Effector memory CD8-positive, alpha-beta T cell (primary cell): ENCODE results near the gene SEMA3E.
"Not testable (repeated sequence)": the region's sequence is repeated elsewhere in the genome, so short reads cannot be mapped to it uniquely, and the experiment has no call there.

Experiments used
- ATAC-seq: fragments of 150-1000 bp; cut with Tn5 transposase; replicated peaks from 2 replicates; pipeline ENCODE4 v1.10.0; 2021; ENCODE audit warnings: mild to moderate bottlenecking, moderate library complexity
- DNase-seq, 3 experiments: peaks; one replicate each; pipeline ENCODE4 v3.0.0; 2021
- H3K27ac Mint-ChIP-seq, 2 donors: one replicate each; pipeline ENCODE4 v1.8.0; 2022; ENCODE audit warnings: mild to moderate bottlenecking in 2 of 2, mixed read lengths in 2 of 2, moderate library complexity in 2 of 2
- H3K27me3 Mint-ChIP-seq, 2 donors: one replicate each; pipeline ENCODE4 v1.8.0; 2022; ENCODE audit warnings: mixed read lengths in 2 of 2
- H3K36me3 Mint-ChIP-seq: one replicate; pipeline ENCODE4 v1.8.0; 2022; ENCODE audit warnings: mild to moderate bottlenecking, moderate library complexity, mixed read lengths; ENCODE audit not compliant: insufficient read depth
- H3K4me1 Mint-ChIP-seq, 2 donors: one replicate each; pipeline ENCODE4 v1.8.0; 2022; ENCODE audit warnings: low read depth in 2 of 2, mixed read lengths in 2 of 2
- H3K4me3 Mint-ChIP-seq, 2 donors: one replicate each; pipeline ENCODE4 v1.8.0; 2022; ENCODE audit warnings: mild to moderate bottlenecking in 2 of 2, mixed read lengths in 2 of 2, moderate library complexity in 2 of 2
- H3K9me3 Mint-ChIP-seq, 2 donors: one replicate each; pipeline ENCODE4 v1.8.0; 2022; ENCODE audit warnings: mixed read lengths in 2 of 2

Gene SEMA3E

DNA sequence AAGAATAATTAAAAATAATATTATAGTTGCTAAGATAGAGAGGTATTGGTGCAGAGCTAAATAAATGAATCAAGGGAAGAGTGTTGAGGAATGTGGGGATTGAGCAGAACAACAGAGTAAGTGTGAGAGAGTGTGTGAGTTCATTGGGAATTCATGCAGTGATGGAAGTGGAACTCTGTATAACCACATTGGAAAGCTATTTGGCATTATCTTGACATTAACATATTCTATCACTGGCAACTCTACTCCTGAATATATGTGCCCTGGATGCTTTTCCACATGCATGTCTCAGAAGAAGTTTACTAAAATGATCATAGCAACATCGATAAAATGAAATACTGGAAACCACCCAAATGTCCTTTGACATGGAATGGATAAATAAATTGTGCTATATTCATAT, 164.1 kb downstream of the SEMA3E start:
- H3K27me3 Mint-ChIP-seq, result no peaks in the 10 kb centered on the region
- DNase-seq (no peak), ATAC-seq (no peak)
- peaks cover 23 to 35% of the 10 kb centered on the region in 2 donors for H3K9me3 Mint-ChIP-seq
- H3K27ac Mint-ChIP-seq, result no peak overlapping the region
- H3K4me3 Mint-ChIP-seq, result no peak overlapping the region
- no peaks in the 10 kb centered on the region for H3K4me1 Mint-ChIP-seq
- H3K36me3 Mint-ChIP-seq, result no peaks in the 10 kb centered on the region

DNA sequence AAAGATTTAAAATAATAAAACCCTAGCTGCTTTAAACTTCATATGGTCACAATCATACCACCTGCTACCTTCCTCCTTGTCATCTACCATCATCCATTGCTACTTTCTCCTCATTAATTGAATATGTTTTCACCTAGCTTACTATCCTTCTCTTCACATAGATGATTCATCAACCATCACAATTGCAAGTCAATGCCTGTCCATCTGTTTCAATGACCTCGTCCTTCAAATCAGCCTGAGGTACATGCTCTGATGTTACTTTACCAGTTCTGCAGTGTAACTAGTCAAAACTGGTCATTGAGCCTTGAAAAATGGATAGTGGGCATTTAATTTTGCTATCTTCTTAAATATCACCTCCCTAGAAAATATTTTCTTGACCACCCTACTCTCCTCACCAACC, 164.7 kb downstream of the SEMA3E start:
- Mint-ChIP-seq H3K4me1 (no peaks in the 10 kb centered on the region), H3K36me3 (no peaks in the 10 kb centered on the region), H3K27ac (no peak overlapping the region), H3K9me3 (peaks cover 23 to 35% of the 10 kb centered on the region in 2 donors), H3K27me3 (no peaks in the 10 kb centered on the region), H3K4me3 (no peak overlapping the region)
- DNase-seq (no peak), ATAC-seq (no peak)

DNA sequence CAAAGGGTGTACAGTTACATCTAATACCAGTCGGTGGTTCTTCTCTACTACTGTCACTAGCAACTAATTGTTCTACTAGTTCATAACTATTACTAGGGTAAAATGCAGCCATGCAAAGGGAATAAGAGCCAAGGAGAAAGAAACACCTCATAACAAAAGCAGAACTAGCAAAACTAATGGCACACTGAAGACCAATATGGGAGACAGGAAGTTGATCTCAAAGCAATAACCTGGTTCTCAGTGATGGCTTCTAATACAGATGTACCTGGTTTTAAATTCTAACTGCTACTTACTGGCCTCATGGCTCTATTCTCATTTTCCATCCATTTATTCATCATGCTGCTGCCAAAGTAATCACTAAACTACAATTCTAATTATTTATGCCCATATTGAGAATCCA, 170.3 kb downstream of the SEMA3E start:
- DNase-seq, result no peak
- H3K4me3 Mint-ChIP-seq, result no peak overlapping the region
- no peak overlapping the region for H3K27ac Mint-ChIP-seq
- no peaks in the 10 kb centered on the region for H3K4me1 Mint-ChIP-seq
- H3K36me3 Mint-ChIP-seq, result no peaks in the 10 kb centered on the region
- ATAC-seq, result no peak
- no peaks in the 10 kb centered on the region for H3K27me3 Mint-ChIP-seq
- H3K9me3 Mint-ChIP-seq, result peaks cover 6 to 9% of the 10 kb centered on the region in 2 donors

DNA sequence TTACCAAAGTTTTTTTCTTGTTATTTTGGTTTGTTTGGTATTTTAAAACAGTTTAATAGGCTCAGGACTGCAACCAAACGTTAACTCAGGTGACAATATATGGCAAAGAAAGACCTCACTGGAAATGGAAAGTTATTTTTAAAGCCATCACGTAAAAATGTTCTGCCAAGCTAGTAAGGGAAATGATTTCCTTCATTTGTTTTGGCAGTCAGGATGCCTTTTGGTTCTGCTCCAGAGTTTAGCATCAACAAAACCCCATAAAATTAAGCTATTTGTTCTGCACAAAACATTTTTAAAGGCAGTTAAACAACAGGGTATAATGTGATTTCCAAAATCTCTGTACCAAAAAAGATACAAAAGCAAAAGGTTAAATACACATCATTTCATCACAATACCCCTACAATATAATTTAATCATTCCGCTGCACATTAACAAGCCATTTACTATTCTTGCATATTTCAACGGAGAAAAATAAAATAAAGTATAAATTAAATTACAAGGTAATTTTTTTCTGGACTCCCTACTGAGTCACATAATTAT, 172.4 kb downstream of the SEMA3E start:
- DNase-seq (no peak), ATAC-seq (no peak)
- Mint-ChIP-seq H3K36me3 (no peaks in the 10 kb centered on the region), H3K4me3 (no peak overlapping the region), H3K27me3 (no peaks in the 10 kb centered on the region), H3K27ac (no peak overlapping the region), H3K4me1 (no peaks in the 10 kb centered on the region), H3K9me3 (peaks cover 7 to 23% of the 10 kb centered on the region in 2 donors)

DNA sequence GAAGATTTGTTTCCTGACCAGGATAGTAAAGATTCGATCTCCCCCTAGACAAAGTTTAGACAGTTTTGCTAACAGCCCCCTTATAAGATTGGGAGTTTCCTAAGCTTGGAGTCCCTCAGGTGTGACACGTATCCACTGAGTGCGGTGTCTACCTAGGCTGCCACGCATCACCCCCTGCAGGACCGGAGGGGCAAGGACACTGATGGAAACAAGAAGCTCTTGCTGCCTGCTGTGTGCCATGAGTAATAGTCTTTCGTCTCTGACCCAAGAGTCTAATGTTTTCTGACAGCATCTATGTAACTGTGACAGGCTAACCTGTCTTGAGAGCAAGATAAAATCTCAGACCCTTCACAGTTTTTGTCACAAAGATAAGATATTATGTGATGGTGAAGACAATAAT, 173.5 kb downstream of the SEMA3E start:
- DNase-seq (no peak), ATAC-seq (no peak)
- no peak overlapping the region for H3K4me3 Mint-ChIP-seq
- no peaks in the 10 kb centered on the region for H3K4me1 Mint-ChIP-seq
- no peak overlapping the region for H3K27ac Mint-ChIP-seq
- H3K27me3 Mint-ChIP-seq, result no peaks in the 10 kb centered on the region
- H3K36me3 Mint-ChIP-seq, result no peaks in the 10 kb centered on the region
- peaks cover 7 to 26% of the 10 kb centered on the region in 2 donors for H3K9me3 Mint-ChIP-seq

DNA sequence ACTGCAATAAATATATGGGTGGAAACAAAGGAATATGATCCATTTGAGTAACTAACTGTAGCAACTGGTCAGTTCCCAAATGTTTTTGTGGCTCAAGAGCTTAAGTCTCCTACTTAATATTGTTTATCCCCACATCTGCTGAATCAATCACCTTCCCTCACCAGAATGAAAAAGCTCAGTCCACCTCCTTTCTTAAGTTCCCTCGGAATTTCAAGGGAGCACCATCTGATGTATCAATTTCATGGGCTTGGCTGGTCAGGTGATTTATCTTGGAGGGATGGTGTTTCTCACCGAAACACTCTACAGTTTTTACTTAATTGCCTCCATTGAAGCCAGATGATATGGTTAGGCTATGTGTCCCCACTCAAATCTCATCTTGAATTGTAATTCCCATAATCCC, 176.6 kb downstream of the SEMA3E start:
- Mint-ChIP-seq H3K4me1 (no peaks in the 10 kb centered on the region), H3K4me3 (no peak overlapping the region), H3K27ac (no peak overlapping the region), H3K36me3 (no peaks in the 10 kb centered on the region), H3K27me3 (no peaks in the 10 kb centered on the region), H3K9me3 (peaks cover 4 to 30% of the 10 kb centered on the region in 2 donors)
- ATAC-seq (no peak), DNase-seq (no peak)

DNA sequence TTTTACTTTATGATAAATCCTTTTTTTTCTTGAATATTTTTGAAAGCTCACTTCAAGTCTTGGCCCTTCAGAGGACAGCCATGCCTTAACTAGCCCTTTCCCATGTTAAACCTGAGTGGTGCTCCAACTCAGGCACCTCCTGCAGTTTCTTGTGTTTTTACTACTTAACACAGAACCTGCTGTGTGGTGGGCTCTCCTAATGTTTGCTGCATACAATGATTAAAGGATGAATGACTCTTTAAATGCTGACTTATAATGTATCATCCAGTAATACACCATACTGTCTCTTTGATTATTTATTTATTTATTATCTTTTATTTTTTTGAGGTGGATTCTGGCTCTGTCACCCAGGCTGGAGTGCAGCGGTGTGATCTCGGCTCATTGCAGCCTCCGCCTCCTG, 179.4 kb downstream of the SEMA3E start:
- no peak for DNase-seq
- H3K27me3 Mint-ChIP-seq, result no peaks in the 10 kb centered on the region
- ATAC-seq, result no peak
- H3K4me3 Mint-ChIP-seq, result no peak overlapping the region
- H3K36me3 Mint-ChIP-seq, result peaks cover 3% of the 10 kb centered on the region
- no peak overlapping the region for H3K27ac Mint-ChIP-seq
- peaks cover 8 to 31% of the 10 kb centered on the region in 2 donors for H3K9me3 Mint-ChIP-seq
- no peaks in the 10 kb centered on the region for H3K4me1 Mint-ChIP-seq

DNA sequence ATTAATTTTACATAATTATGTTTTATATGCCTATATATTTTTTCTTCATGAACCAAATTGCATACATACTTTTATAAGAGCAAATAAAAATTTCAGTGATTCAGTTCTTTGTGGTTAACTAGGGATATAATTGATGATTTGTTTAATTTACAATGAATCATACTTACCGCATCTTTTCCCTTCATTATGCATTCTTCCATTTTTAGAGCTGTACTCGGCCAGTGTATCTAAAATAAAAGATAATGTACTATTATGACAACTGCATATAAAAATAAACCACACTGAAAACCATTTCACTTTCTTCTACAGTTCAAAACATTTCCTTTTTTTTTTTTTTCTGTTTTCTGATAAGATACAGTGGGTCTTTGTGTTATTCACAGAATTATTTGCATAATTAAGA, 179.9 kb downstream of the SEMA3E start:
- H3K27ac Mint-ChIP-seq, result no peak overlapping the region
- no peaks in the 10 kb centered on the region for H3K27me3 Mint-ChIP-seq
- peaks cover 8 to 31% of the 10 kb centered on the region in 2 donors for H3K9me3 Mint-ChIP-seq
- no peak overlapping the region for H3K4me3 Mint-ChIP-seq
- H3K36me3 Mint-ChIP-seq, result peaks cover 3% of the 10 kb centered on the region
- no peak for ATAC-seq
- no peak for DNase-seq
- no peaks in the 10 kb centered on the region for H3K4me1 Mint-ChIP-seq

DNA sequence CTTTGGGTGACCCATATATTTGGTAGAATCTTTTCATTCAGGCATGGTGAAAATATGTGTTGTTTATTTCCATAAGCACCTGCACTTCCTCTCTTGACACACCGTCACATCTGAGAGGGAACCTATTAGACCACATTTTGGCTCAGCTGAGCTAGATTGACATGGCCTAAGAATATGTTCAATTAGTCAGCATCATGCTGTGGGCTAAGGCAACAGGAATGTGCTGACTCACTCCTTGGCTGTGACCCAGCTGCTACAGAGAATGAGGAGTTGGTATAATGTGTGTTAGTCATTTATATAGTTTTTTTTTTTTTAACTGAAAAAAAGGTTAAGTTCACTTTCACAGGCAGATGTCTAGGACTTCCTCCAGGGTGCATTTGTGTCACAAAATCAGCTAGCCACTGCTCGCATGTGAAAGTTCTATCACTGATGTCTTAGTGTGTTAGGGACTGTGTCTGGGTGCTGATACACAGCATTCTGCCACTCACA, 180.6 kb downstream of the SEMA3E start:
- Mint-ChIP-seq H3K9me3 (peaks cover 7 to 29% of the 10 kb centered on the region in 2 donors), H3K36me3 (peaks cover 3% of the 10 kb centered on the region), H3K27ac (no peak overlapping the region), H3K27me3 (no peaks in the 10 kb centered on the region), H3K4me3 (no peak overlapping the region), H3K4me1 (no peaks in the 10 kb centered on the region)
- ATAC-seq (no peak), DNase-seq (no peak)

DNA sequence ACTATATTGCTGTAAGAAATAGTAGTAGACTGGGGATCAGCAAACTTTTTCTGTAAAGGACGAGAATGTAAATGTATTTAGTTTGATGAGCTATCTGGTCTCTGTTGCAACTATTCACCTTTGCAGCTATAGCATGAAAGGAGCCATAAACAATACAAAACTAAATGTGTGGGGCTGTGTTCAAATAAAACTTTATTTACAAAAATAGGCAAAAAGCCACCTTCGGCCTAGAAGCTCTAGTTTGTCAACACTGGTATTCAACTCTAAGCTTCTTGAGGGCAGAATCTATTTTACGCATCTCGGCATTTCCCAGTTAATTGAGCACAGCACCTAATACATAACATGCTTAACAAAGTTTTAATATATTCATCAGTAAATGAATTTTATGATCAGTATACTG, 181.4 kb downstream of the SEMA3E start:
- Mint-ChIP-seq H3K9me3 (peaks cover 5 to 24% of the 10 kb centered on the region in 2 donors), H3K27ac (no peak overlapping the region), H3K36me3 (peaks cover 3% of the 10 kb centered on the region), H3K27me3 (no peaks in the 10 kb centered on the region), H3K4me1 (no peaks in the 10 kb centered on the region), H3K4me3 (no peak overlapping the region)
- ATAC-seq (no peak), DNase-seq (no peak)

DNA sequence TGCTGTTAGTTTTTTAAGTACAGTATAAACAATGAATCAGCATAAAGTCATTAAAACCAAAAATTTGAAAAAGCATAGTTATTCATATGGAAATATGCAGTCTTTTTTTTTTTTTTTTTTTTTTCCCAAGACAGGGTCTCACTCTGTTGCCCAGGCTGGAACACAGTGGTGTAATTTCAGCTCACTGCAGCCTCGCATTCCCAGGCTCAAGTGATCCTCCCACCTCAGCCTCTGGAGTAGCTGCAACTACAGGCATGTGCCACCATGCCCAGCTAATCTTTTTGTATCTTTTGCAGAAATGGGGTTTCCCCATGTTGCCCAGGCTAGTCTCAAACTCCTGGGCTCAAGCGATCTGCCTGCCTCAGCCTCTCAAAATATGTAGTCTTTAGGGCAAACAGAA, 182.0 kb downstream of the SEMA3E start:
- no peaks in the 10 kb centered on the region for H3K4me1 Mint-ChIP-seq
- no peak overlapping the region for H3K27ac Mint-ChIP-seq
- no peaks in the 10 kb centered on the region for H3K27me3 Mint-ChIP-seq
- H3K36me3 Mint-ChIP-seq, result peaks cover 3% of the 10 kb centered on the region
- H3K9me3 Mint-ChIP-seq, result peaks cover 5 to 24% of the 10 kb centered on the region in 2 donors
- ATAC-seq (no peak), DNase-seq (no peak)
- H3K4me3 Mint-ChIP-seq, result no peak overlapping the region

DNA sequence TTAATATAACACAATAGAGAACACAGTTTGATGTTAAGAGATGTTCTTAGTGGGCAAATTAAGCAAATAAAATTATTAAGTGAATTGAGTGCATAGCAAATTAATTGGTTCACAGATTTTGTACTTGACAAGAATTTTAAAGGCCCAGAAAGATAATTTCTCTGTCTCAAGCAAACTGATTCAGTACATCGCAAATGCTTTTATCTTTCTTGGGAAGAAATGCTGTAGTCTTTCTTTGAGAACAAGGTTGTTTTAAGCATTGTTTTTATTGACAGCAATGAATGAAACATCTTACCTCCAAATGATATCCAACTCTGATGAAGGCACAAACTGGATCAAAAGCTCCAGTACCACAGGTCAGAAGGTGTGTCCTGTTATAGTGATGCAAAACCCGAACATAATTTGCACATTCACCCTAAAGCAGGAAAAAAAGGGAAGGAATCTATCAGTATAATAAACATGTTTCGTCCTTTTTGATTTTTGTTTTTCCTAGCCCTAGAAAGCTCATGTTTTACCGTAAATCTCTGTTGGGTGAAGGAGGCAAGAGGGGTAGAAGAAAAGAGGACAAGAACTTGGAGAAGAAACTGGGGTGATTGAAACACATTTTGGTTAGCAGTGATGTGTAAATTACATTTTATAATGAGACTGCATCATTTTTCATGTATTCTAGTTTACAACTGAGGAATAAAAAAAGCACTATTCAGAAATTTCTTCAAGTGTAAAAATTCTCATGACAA, 182.6 kb downstream of the SEMA3E start:
- Mint-ChIP-seq H3K27me3 (no peaks in the 10 kb centered on the region), H3K4me3 (no peak overlapping the region), H3K4me1 (no peaks in the 10 kb centered on the region), H3K27ac (no peak overlapping the region), H3K36me3 (peaks cover 3% of the 10 kb centered on the region), H3K9me3 (peaks cover 5 to 28% of the 10 kb centered on the region in 2 donors)
- DNase-seq, result no peak
- ATAC-seq, result no peak

DNA sequence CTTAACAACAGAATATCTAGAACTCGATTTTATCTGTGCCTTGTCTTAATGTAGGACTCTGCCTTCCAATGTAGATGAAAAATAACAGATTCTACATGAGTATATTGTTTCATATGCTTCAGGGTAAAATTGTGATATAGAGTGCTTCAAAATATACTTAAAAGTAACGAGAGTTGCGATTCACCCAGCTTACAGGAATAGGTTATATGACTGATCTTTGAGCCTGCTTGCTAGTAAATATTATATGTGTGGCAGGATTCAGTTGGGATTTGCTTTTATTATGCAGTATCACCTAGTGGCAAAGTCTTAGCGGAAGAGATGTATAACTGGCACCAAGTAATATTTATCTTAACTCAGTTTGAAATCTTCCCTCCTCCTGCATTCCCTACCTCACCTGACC, 183.3 kb downstream of the SEMA3E start:
- no peak overlapping the region for H3K27ac Mint-ChIP-seq
- H3K9me3 Mint-ChIP-seq, result peaks cover 9 to 34% of the 10 kb centered on the region in 2 donors
- H3K4me3 Mint-ChIP-seq, result no peak overlapping the region
- peaks cover 3% of the 10 kb centered on the region for H3K36me3 Mint-ChIP-seq
- H3K27me3 Mint-ChIP-seq, result no peaks in the 10 kb centered on the region
- DNase-seq, result no peak
- no peaks in the 10 kb centered on the region for H3K4me1 Mint-ChIP-seq
- no peak for ATAC-seq

DNA sequence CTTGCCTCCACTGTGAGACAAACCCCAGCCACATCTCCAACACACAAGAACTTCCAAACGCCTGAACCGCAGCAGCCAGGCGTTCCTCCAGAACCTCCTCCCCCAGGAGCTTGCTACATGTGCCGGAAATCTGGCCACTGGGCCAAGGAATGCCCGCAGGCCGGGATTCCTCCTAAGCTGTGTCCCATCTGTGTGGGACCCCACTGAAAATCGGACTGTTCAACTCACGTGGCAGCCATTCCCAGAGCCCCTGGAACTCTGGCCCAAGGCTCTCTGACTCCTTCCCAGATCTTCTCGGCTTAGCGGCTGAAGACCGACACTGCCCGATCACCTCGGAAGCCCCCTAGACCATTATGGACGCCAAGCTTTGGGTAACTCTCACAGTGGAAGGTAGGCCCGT, 187.1 kb downstream of the SEMA3E start:
- not testable (repeated sequence) for H3K27me3 Mint-ChIP-seq, H3K4me3 Mint-ChIP-seq, ATAC-seq, DNase-seq, H3K36me3 Mint-ChIP-seq, H3K4me1 Mint-ChIP-seq, H3K27ac Mint-ChIP-seq
- peaks cover 18 to 36% of the 10 kb centered on the region in 2 donors for H3K9me3 Mint-ChIP-seq
